SK-N-MC (cell line): ENCODE measurements around the gene CAPN11.

Source experiments
- DNase-seq: peaks from one replicate; pipeline ENCODE4 v3.0.0-alpha.2; 2011; ENCODE audit warnings: low read depth, low spot score
- H3K27ac ChIP-seq: fragments of 200-600 bp; sonication (generic); 2 replicates; pipeline ENCODE4 v1.5.1; 2016; ENCODE audit warnings: mixed run types
- H3K36me3 ChIP-seq: fragments of 200-600 bp; sonication (generic); 2 replicates; pipeline ENCODE4 v1.6.1; 2017; ENCODE audit warnings: antibody characterized with exemption, low read length, mixed read lengths; ENCODE audit not compliant: insufficient read depth
- H3K4me3 ChIP-seq: fragments of 200-600 bp; sonication (generic); 2 replicates; pipeline ENCODE4 v1.5.1; 2016
- H3K9ac ChIP-seq: fragments of 200-600 bp; sonication (generic); 2 replicates; pipeline ENCODE4 v1.8.0; 2017; ENCODE audit warnings: mixed run types, mixed read lengths; ENCODE audit not compliant: insufficient read length
- H3K9me3 ChIP-seq: fragments of 200-600 bp; sonication (generic); 2 replicates; pipeline ENCODE4 v1.6.1; 2017; ENCODE audit warnings: low read depth, mild to moderate bottlenecking, antibody characterized with exemption, low read length, moderate library complexity, mixed read lengths
- EZH2 ChIP-seq: fragments of 200-600 bp; sonication (generic); IDR thresholded peaks from one replicate; pipeline ENCODE4 v1.6.1; 2017; ENCODE audit warnings: antibody characterized with exemption
- FOXP2 ChIP-seq: optimal IDR thresholded peaks from 2 replicates; pipeline ENCODE3; 2011; ENCODE audit warnings: mild to moderate bottlenecking, moderate library complexity; ENCODE audit not compliant: insufficient read depth; ENCODE audit errors: extremely low read length, control extremely low read depth
- POLR2AphosphoS5 ChIP-seq: IDR thresholded peaks from 2 replicates; pipeline ENCODE4 v1.6.1; 2012; ENCODE audit warnings: mild to moderate bottlenecking, low read depth, low read length, borderline replicate concordance

CAPN11 gene

GRCh38 chr6:44201200-44201599 lies 42.6 kb downstream of the CAPN11 start:
- TF ChIP-seq EZH2, result no peak
- TF ChIP-seq POLR2AphosphoS5, result no peak
- no peak for TF ChIP-seq FOXP2
- no peak for DNase-seq
- no peak overlapping the region for H3K9ac ChIP-seq
- no peaks in the 10 kb centered on the region for H3K9me3 ChIP-seq
- H3K4me3 ChIP-seq, result no peak overlapping the region
- no peak overlapping the region for H3K27ac ChIP-seq
- no peaks in the 10 kb centered on the region for H3K36me3 ChIP-seq

GRCh38 chr6:44201638-44202303 lies 43.2 kb downstream of the CAPN11 start:
- Histone ChIP-seq H3K9me3 (no peaks in the 10 kb centered on the region), H3K4me3 (no peak overlapping the region), H3K36me3 (no peaks in the 10 kb centered on the region), H3K9ac (no peak overlapping the region), H3K27ac (no peak overlapping the region)
- TF ChIP-seq FOXP2 (no peak), EZH2 (no peak), POLR2AphosphoS5 (no peak)
- no peak for DNase-seq

GRCh38 chr6:44202332-44202971 lies 43.8 kb downstream of the CAPN11 start:
- no peaks in the 10 kb centered on the region for H3K9me3 ChIP-seq
- DNase-seq, result no peak
- H3K4me3 ChIP-seq, result no peak overlapping the region
- no peak for TF ChIP-seq FOXP2
- no peak for TF ChIP-seq POLR2AphosphoS5
- TF ChIP-seq EZH2, result no peak
- no peak overlapping the region for H3K27ac ChIP-seq
- H3K36me3 ChIP-seq, result no peaks in the 10 kb centered on the region
- no peak overlapping the region for H3K9ac ChIP-seq

DNA sequence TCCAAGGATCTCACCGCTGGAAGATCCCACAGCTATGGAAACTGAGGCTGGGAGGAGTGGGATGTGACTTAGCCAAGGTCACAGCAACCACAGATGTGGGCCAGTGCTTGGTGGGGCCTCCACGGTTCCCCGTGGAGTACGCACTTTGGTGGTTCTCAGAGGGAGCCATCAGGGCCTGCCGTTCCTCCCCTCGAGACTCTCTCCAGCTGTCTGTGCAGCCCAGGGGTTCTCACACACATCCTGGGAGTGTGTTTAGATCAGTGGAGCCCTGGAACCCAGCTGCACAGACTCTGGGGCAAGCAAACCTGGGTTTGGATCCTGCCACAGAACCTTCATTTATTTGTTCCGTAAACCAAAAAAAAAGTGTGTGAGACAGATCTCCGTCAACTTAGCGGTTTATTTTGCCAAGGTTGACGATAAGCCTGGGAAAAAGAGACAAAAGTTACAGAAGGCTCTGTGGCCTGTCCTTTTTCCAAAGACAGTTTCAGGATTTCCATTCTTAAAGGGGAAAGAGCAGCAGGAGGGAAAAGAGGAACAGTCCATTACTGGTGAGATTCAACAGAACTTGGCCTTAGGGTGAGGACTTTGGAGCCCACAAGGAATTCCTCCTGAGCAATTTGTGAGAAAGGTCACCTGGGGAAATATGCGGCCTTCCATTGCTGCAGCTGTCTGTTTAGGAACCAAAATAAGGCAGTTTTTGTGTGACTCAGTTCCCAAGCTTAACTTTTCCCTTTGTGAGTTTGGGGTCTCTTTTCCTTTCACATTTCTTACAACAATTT lies 44.5 kb downstream of the CAPN11 start:
- no peak overlapping the region for H3K9ac ChIP-seq
- H3K27ac ChIP-seq, result no peak overlapping the region
- H3K9me3 ChIP-seq, result no peaks in the 10 kb centered on the region
- no peak for DNase-seq
- H3K36me3 ChIP-seq, result no peaks in the 10 kb centered on the region
- H3K4me3 ChIP-seq, result no peak overlapping the region
- TF ChIP-seq POLR2AphosphoS5 (no peak), FOXP2 (no peak), EZH2 (no peak)

GRCh38 chr6:44203955-44204354 lies 45.3 kb downstream of the CAPN11 start:
- no peaks in the 10 kb centered on the region for H3K36me3 ChIP-seq
- H3K4me3 ChIP-seq, result no peak overlapping the region
- no peak for DNase-seq
- TF ChIP-seq EZH2, result no peak
- TF ChIP-seq POLR2AphosphoS5, result no peak
- no peak for TF ChIP-seq FOXP2
- H3K9ac ChIP-seq, result no peak overlapping the region
- H3K9me3 ChIP-seq, result no peaks in the 10 kb centered on the region
- no peak overlapping the region for H3K27ac ChIP-seq

- Histone ChIP-seq H3K9me3 (no peaks in the 10 kb centered on the region), H3K9ac (no peak overlapping the region), H3K27ac (no peak overlapping the region), H3K4me3 (no peak overlapping the region), H3K36me3 (no peaks in the 10 kb centered on the region)
- no peak for DNase-seq
- no peak for TF ChIP-seq POLR2AphosphoS5
- no peak for TF ChIP-seq EZH2
- no peak for TF ChIP-seq FOXP2
These were observed 49.3 kb downstream of the CAPN11 start for GRCh38 chr6:44207966-44208365.

- no peak overlapping the region for H3K27ac ChIP-seq
- H3K36me3 ChIP-seq, result no peaks in the 10 kb centered on the region
- no peak for DNase-seq
- H3K9ac ChIP-seq, result no peak overlapping the region
- no peaks in the 10 kb centered on the region for H3K9me3 ChIP-seq
- TF ChIP-seq EZH2, result no peak
- TF ChIP-seq FOXP2, result no peak
- no peak for TF ChIP-seq POLR2AphosphoS5
- H3K4me3 ChIP-seq, result no peak overlapping the region
These were observed 52.7 kb downstream of the CAPN11 start for GRCh38 chr6:44211284-44211683.

DNA sequence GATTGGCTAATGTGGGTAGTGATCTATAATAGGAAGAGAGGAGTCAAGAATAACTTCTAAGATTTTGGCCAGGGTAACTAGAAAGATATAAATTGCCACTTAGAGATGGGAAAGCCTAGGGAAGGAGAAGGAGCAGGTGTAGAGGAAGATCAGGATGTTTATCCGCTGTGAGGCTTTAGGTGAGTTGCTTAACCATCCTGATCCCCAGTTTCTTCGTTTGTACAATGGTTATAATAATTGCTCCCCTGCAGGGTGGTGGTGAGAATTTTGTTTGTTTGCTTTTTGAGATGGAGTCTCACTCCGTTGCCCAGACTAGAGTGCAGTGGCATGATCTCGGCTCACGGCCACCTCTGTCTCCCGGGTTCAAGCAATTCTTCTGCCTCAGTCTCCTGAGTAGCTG lies 55.7 kb downstream of the CAPN11 start:
- DNase-seq, result no peak
- Histone ChIP-seq H3K9me3 (no peaks in the 10 kb centered on the region), H3K36me3 (no peaks in the 10 kb centered on the region), H3K4me3 (no peak overlapping the region), H3K9ac (no peak overlapping the region), H3K27ac (no peak overlapping the region)
- TF ChIP-seq EZH2 (no peak), POLR2AphosphoS5 (no peak), FOXP2 (no peak)
